Measurements from ENCODE around the gene SGPP2. TPM values are rescaled to one million over a fixed set of nuclear protein-coding genes. Genes with fewer than 3 reads are reported as not detected.

Gene SGPP2
- total and polyA plus RNA-seq, 2 experiments from 2014 or later: 0.08 TPM; not detected in 1

- Mint-ChIP-seq H3K27ac (no peak overlapping the region), H3K4me1 (peaks cover 3% of the 10 kb centered on the region; the same call in 1 of the 3 replicates), H3K9me3 (no peaks in the 10 kb centered on the region), H3K36me3 (ENCODE audit: low read depth) (0 out of 3 replicates have a peak, but pooled peaks cover 5% of the 10 kb centered on the region), H3K4me3 (no peak overlapping the region), H3K27me3 (ENCODE audit: insufficient read depth, low read depth, poor library complexity) (peaks cover 2% of the 10 kb centered on the region)
- H2AFZ ChIP-seq: no peak overlapping the region
- no peaks in the 10 kb centered on the region for H3K79me2 ChIP-seq (replicated peaks; ENCODE audit: insufficient read depth)
- H3K27me3 ChIP-seq (ENCODE audit: insufficient read depth): no peaks in the 10 kb centered on the region
- no peak overlapping the region for H3K27ac ChIP-seq (ENCODE audit: low read depth)
- H3K36me3 ChIP-seq (ENCODE audit: insufficient read depth): no peaks in the 10 kb centered on the region
- peaks cover 6% of the 10 kb centered on the region for H4K20me1 ChIP-seq (replicated peaks; ENCODE audit: insufficient read depth)
- no peak for TF ChIP-seq STAT1 (IDR thresholded peaks at IDR 0.05; ENCODE audit: unreplicated experiment)
- no peak for TF ChIP-seq ZNF462 (CRISPR knock-in tag; IDR thresholded peaks at IDR 0.05)
- no peak for TF ChIP-seq EZH2 (IDR thresholded peaks at IDR 0.05; ENCODE audit: low read depth, unreplicated experiment)
- TF ChIP-seq ETS1 (IDR thresholded peaks at IDR 0.05): no peak
- no peak for TF ChIP-seq EZH2phosphoT487 (IDR thresholded peaks at IDR 0.05; ENCODE audit: unreplicated experiment)
- no peak for TF ChIP-seq CTCF (conservative IDR thresholded peaks at IDR 0.05; ENCODE audit: low read depth in 2 of 2)
- DNase-seq (ENCODE audit: low spot score) (no peak), ATAC-seq (no peak)
- no peaks in the 10 kb centered on the region for H3F3A ChIP-seq (replicated peaks; ENCODE audit: low read depth)
- no peak overlapping the region for H3K4me2 ChIP-seq
- H3K4me1 ChIP-seq (ENCODE audit: insufficient read depth): no peaks in the 10 kb centered on the region
- no peaks in the 10 kb centered on the region for H3K9me2 ChIP-seq (ENCODE audit: insufficient read depth)
- no peak overlapping the region for H3K4me3 ChIP-seq
Observed at GRCh38 chr2:222563106-222563718, 138.9 kb downstream of the SGPP2 start.
